PC-9 (cell line): ENCODE measurements around the gene CD93.

Experiments used
- EZH2 ChIP-seq: fragments of 200-600 bp; sonication (generic); IDR thresholded peaks from 2 replicates; pipeline ENCODE4 v1.8.0; 2017; ENCODE audit warnings: antibody characterized with exemption, low read depth
- TF ChIP-seq, protein P1 (sequence below): fragments of 200-600 bp; sonication (generic); conservative IDR thresholded peaks from 2 replicates; pipeline ENCODE4 v1.6.1; 2017; ENCODE audit warnings: mixed run types, antibody characterized with exemption, mild to moderate bottlenecking, moderate library complexity

DNA sequence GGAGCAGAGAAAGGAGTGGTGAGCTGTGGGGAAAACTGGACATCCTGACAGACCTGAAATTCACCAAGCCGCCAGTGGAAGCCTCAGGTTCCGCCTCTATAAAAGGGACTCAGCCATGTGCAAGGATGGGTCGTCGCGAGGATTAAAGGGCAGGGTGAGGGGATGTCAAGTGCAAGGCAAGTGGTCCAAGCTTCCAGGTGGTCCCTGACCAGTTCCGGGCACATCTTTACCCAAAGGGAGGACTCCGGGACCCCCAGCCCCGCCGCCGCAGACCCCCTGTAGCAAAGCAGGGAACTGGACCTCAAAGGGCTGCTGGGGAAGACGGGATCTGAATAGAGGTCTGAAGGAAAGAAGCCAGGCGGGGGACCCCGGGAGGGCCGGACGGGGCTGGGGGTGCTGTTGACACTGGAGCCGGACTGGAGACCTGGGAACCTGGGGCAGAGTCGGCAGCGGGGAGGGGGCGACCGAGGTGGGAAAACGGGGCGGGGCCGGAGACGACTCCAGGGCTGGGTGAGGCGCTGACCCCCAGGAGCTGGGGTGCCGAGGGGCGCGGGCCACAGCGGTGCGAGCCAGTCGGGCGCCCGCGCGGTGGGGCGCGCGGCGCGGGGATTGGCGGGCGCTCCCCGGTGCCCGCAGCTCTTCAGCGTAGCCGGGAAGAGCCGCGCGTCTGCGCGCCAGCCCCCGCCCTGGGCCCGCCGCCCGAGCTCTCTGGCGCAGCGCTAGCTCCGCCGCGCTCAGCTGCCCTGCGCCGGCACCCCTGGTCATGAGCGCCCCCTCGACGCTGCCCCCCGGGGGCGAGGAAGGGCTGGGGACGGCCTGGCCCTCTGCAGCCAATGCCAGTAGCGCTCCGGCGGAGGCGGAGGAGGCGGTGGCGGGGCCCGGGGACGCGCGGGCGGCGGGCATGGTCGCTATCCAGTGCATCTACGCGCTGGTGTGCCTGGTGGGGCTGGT, 51.1 kb downstream of the CD93 start, which contains the start of gene SSTR4:
- TF ChIP-seq, protein P1, sequence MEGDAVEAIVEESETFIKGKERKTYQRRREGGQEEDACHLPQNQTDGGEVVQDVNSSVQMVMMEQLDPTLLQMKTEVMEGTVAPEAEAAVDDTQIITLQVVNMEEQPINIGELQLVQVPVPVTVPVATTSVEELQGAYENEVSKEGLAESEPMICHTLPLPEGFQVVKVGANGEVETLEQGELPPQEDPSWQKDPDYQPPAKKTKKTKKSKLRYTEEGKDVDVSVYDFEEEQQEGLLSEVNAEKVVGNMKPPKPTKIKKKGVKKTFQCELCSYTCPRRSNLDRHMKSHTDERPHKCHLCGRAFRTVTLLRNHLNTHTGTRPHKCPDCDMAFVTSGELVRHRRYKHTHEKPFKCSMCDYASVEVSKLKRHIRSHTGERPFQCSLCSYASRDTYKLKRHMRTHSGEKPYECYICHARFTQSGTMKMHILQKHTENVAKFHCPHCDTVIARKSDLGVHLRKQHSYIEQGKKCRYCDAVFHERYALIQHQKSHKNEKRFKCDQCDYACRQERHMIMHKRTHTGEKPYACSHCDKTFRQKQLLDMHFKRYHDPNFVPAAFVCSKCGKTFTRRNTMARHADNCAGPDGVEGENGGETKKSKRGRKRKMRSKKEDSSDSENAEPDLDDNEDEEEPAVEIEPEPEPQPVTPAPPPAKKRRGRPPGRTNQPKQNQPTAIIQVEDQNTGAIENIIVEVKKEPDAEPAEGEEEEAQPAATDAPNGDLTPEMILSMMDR, result no peak
- TF ChIP-seq EZH2, result no peak
